Endothelial cell of umbilical vein (primary cell): ENCODE results near the gene DSCAML1. TPM values are rescaled to one million over a fixed set of nuclear protein-coding genes. Genes with fewer than 3 reads are reported as not detected.

Experiments used
- BruUV-seq: library from RNA; stranded (reverse); fragments of 400-500 nt; replicated peaks from 2 replicates; lab custom pipeline; 2021; lab: Mats Ljungman, UMichigan
- CTCF ChIA-PET: fragments of 300-600, 350-600 bp; sonication (Branson Sonifier 250); formaldehyde crosslinking; loops from one replicate; lab custom pipeline; 2021; ENCODE audit warnings: antibody characterized with exemption, inconsistent platforms; lab: Charles Lee
- POLR2A ChIA-PET: fragments of 300-600, 350-600 bp; sonication (Branson Sonifier 250); formaldehyde crosslinking; loops from one replicate; lab custom pipeline; 2021; ENCODE audit warnings: antibody characterized with exemption, inconsistent platforms; lab: Charles Lee
- DNase-seq: peaks from one replicate; pipeline ENCODE4 v3.0.0-alpha.2; 2011; ENCODE audit warnings: low read depth, low spot score
- FAIRE-seq: peaks from 2 replicates; lab custom pipeline; 2011; peaks lifted over from hg19 to GRCh38; lab: Jason Lieb, UNC
- H2AFZ ChIP-seq: 2 replicates; pipeline ENCODE4 v1.6.0; 2012; ENCODE audit warnings: low read depth, low read length, control low read depth, inconsistent platforms
- H3K27ac ChIP-seq: 2 replicates; pipeline ENCODE4 v1.5.1; 2011; ENCODE audit warnings: low read depth, mild to moderate bottlenecking, control low read depth, low read length, moderate library complexity; ENCODE audit not compliant: insufficient read depth
- H3K27me3 ChIP-seq, 2 experiments: 2 replicates each; pipeline versions ENCODE4 v1.6.0 to v1.6.1; 2011; ENCODE audit warnings: low read length in 2 of 2, mixed read lengths in 1 of 2; ENCODE audit not compliant: control insufficient read depth in 2 of 2, insufficient read depth in 2 of 2
- H3K36me3 ChIP-seq, 2 experiments: 2 replicates in 1 of 2; 3 replicates in 1 of 2; pipeline ENCODE4 v1.5.1; 2011; ENCODE audit warnings: low read length in 2 of 2, mild to moderate bottlenecking in 1 of 2, moderate library complexity in 1 of 2; ENCODE audit not compliant: control insufficient read depth in 2 of 2, insufficient read depth in 2 of 2; ENCODE audit errors: extremely low read depth in 1 of 2
- H3K4me1 ChIP-seq: 3 replicates; pipeline ENCODE4 v1.5.1; 2011; ENCODE audit warnings: mild to moderate bottlenecking, low read length; ENCODE audit not compliant: control insufficient read depth, insufficient read depth; ENCODE audit errors: extremely low read depth
- H3K4me2 ChIP-seq: 2 replicates; pipeline ENCODE4 v1.6.1; 2011; ENCODE audit warnings: low read length, control low read depth, mixed read lengths; ENCODE audit not compliant: insufficient read depth
- H3K4me3 ChIP-seq, 3 experiments: fragments of 200-600 bp in 1 of 3; sonication (generic), shearing (Covaris generic) in 1 of 3; replicated peaks in 1 of 3; 2 replicates each; pipeline ENCODE4 v1.5.1; 2011 to 2016; ENCODE audit warnings: control low read depth in 3 of 3, low read length in 3 of 3, mild to moderate bottlenecking in 2 of 3, inconsistent platforms in 1 of 3, low read depth in 1 of 3, moderate library complexity in 1 of 3; ENCODE audit not compliant: insufficient read depth in 1 of 3
- H3K79me2 ChIP-seq: 2 replicates; pipeline ENCODE4 v1.6.0; 2012; ENCODE audit warnings: low read length, inconsistent platforms; ENCODE audit not compliant: control insufficient read depth, insufficient read depth
- H3K9ac ChIP-seq: replicated peaks from 2 replicates; pipeline ENCODE3; 2011; ENCODE audit warnings: low read length, control low read depth; ENCODE audit not compliant: insufficient read depth; ENCODE audit errors: extremely low read depth
- H3K9me1 ChIP-seq: replicated peaks from 3 replicates; pipeline ENCODE4 v1.6.0; 2011; ENCODE audit warnings: mild to moderate bottlenecking, low read length; ENCODE audit not compliant: control insufficient read depth, insufficient read depth; ENCODE audit errors: extremely low read depth
- H3K9me3 ChIP-seq: replicated peaks from 2 replicates; pipeline ENCODE4 v1.5.1; 2012; ENCODE audit warnings: low read length, inconsistent platforms; ENCODE audit not compliant: control insufficient read depth, insufficient read depth
- H4K20me1 ChIP-seq: replicated peaks from 2 replicates; pipeline ENCODE3; 2011; ENCODE audit warnings: mild to moderate bottlenecking, low read length; ENCODE audit not compliant: control insufficient read depth, insufficient read depth; ENCODE audit errors: extremely low read depth
- CTCF ChIP-seq, 2 donors: IDR thresholded peaks; 1 replicate in 1 of 2; 2 replicates in 1 of 2; pipeline ENCODE4 v1.5.1; 2011; ENCODE audit warnings: low read length in 2 of 2, mild to moderate bottlenecking in 2 of 2, moderate library complexity in 2 of 2, control low read depth in 1 of 2, inconsistent platforms in 1 of 2, low read depth in 1 of 2; ENCODE audit not compliant: insufficient read depth in 1 of 2; ENCODE audit errors: extremely low read depth in 1 of 2
- EZH2 ChIP-seq: IDR thresholded peaks from 2 replicates; pipeline ENCODE4 v1.6.1; 2012; ENCODE audit warnings: borderline replicate concordance, low read depth, mild to moderate bottlenecking, moderate library complexity, low read length, inconsistent platforms; ENCODE audit not compliant: severe bottlenecking
- FOS ChIP-seq: IDR thresholded peaks from 2 replicates; pipeline ENCODE4 v1.6.1; 2011; ENCODE audit warnings: mild to moderate bottlenecking, low read length, moderate library complexity, borderline replicate concordance; ENCODE audit not compliant: insufficient read depth
- GATA2 ChIP-seq: IDR thresholded peaks from 2 replicates; pipeline ENCODE4 v1.7.0; 2011; ENCODE audit warnings: low read depth, mild to moderate bottlenecking, moderate library complexity, mixed read lengths, low read length; ENCODE audit not compliant: insufficient read length, insufficient read depth
- JUN ChIP-seq: IDR thresholded peaks from 2 replicates; pipeline ENCODE4 v1.6.1; 2011; ENCODE audit warnings: borderline replicate concordance, low read depth; ENCODE audit not compliant: insufficient read length, insufficient read depth
- MAX ChIP-seq: IDR thresholded peaks from 2 replicates; pipeline ENCODE4 v1.6.1; 2011; ENCODE audit not compliant: insufficient read depth, insufficient read length
- MYC ChIP-seq: IDR thresholded peaks from one replicate; pipeline ENCODE4 v1.6.1; 2011; ENCODE audit warnings: mild to moderate bottlenecking, low read depth, low read length
- POLR2A ChIP-seq: IDR thresholded peaks from 2 replicates; pipeline ENCODE4 v1.6.1; 2012; ENCODE audit warnings: low read depth, mild to moderate bottlenecking, control low read depth, low read length
- POLR2AphosphoS5 ChIP-seq: IDR thresholded peaks from 2 replicates; pipeline ENCODE4 v1.6.1; 2012; ENCODE audit warnings: low read depth, mild to moderate bottlenecking, control low read depth, low read length, moderate library complexity; ENCODE audit not compliant: insufficient read depth
- dilution Hi-C: fragments of 300-500 bp; cut with MboI; formaldehyde crosslinking; loops from one replicate; pipeline ENCODE4 v1.15.0; 2019; ENCODE audit warnings: low sequenced_read_pairs; ENCODE audit not compliant: extremely low pct_ligation_motif_present
- intact Hi-C: fragments of 100-400 bp; cut with micrococcal nuclease; formaldehyde crosslinking; loops from one replicate; pipeline ENCODE4 v1.10.0; 2022
- polyA plus RNA-seq, 4 experiments: library from polyadenylated mRNA; depleted of rRNA in 3 of 4; stranded (reverse) in 3 of 4; unstranded in 1 of 4; fragments of >200 nt; gene quantifications; 2 replicates each; pipeline versions ENCODE4 v1.2.1 to v1.2.3, GENCODE V29; 2011 to 2012; ENCODE audit warnings: missing spikeins in 1 of 4
- total RNA-seq: library from RNA; stranded (reverse); gene quantifications from 2 replicates; pipeline ENCODE4 v1.2.3, GENCODE V29; 2021

Gene DSCAML1
- total and polyA plus RNA-seq, 2 donors (not counting 3 experiments of a cell fraction or from before 2014, with no cell fraction given) = not detected

GRCh38 chr11:117479372-117479771 is 317.6 kb downstream of the DSCAML1 start:
- no peaks in the 10 kb centered on the region for H4K20me1 ChIP-seq
- H3K4me1 ChIP-seq = no peaks in the 10 kb centered on the region
- no peaks in the 10 kb centered on the region for H3K9me3 ChIP-seq
- no TSS peak for BruUV-seq
- H3K36me3 ChIP-seq = no peaks in the 10 kb centered on the region
- dilution Hi-C loops = no loop called here
- POLR2A ChIA-PET = no interaction called here
- no peak overlapping the region for H3K4me3 ChIP-seq
- CTCF ChIA-PET = interaction anchor here (1.5 kb wide), 1 partner anchor 11 kb away, joined by 3 read pairs; no protein-coding TSS in a partner anchor
- H3K9me1 ChIP-seq = no peaks in the 10 kb centered on the region
- no peak for DNase-seq
- H3K4me2 ChIP-seq = no peak overlapping the region
- H3K27ac ChIP-seq = no peak overlapping the region
- H2AFZ ChIP-seq = no peak overlapping the region
- H3K9ac ChIP-seq = no peak overlapping the region
- no peak for TF ChIP-seq MYC
- TF ChIP-seq POLR2A = no peak
- TF ChIP-seq GATA2 = no peak
- TF ChIP-seq FOS = no peak
- TF ChIP-seq EZH2 = no peak
- no peak for TF ChIP-seq CTCF (IDR thresholded peaks at IDR 0.05; ENCODE audit: extremely low read depth in 1 of 2, insufficient read depth in 1 of 2, low read depth in 1 of 2, low read length in 2 of 2)
- FAIRE-seq = no peak
- no peaks in the 10 kb centered on the region for H3K79me2 ChIP-seq
- H3K27me3 ChIP-seq = peaks cover 0 to 2% of the 10 kb centered on the region in 2 experiments
- intact Hi-C loops = no loop called here

DNA sequence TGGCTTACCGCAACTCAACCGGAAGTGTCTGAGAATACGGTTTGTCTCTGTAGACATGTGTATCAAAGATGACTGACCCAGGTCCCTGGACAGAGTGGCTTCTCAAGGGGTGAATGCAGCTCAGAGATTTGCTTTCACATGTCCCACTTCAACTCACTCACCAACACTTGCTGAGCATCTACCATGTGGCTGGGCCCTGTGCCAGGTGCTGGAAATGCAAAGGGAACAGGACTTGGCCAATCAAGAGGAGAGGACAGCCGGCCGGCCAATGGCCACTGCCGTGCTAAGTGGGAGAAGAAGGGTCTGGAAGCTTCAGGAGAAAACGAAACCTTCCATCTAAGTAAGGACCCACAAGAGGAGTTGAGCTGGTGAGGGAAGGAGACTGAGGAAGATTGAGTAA is 318.1 kb downstream of the DSCAML1 start:
- dilution Hi-C loops (no loop called here), intact Hi-C loops (no loop called here)
- Histone ChIP-seq H3K4me2 (no peak overlapping the region), H3K4me1 (no peaks in the 10 kb centered on the region), H3K36me3 (no peaks in the 10 kb centered on the region), H3K9ac (no peak overlapping the region), H3K79me2 (no peaks in the 10 kb centered on the region), H3K4me3 (no peak overlapping the region), H3K9me1 (no peaks in the 10 kb centered on the region), H4K20me1 (no peaks in the 10 kb centered on the region), H3K27ac (no peak overlapping the region), H3K27me3 (no peaks in the 10 kb centered on the region), H2AFZ (no peak overlapping the region), H3K9me3 (no peaks in the 10 kb centered on the region)
- DNase-seq (no peak), FAIRE-seq (no peak)
- BruUV-seq = no TSS peak
- ChIA-PET CTCF (interaction anchor here (1.5 kb wide), 1 partner anchor 11 kb away, joined by 3 read pairs; no protein-coding TSS in a partner anchor), POLR2A (no interaction called here)
- TF ChIP-seq MYC = no peak
- no peak for TF ChIP-seq EZH2
- no peak for TF ChIP-seq FOS
- TF ChIP-seq MAX = no peak
- TF ChIP-seq POLR2AphosphoS5 = no peak
- no peak for TF ChIP-seq CTCF (IDR thresholded peaks at IDR 0.05; ENCODE audit: extremely low read depth in 1 of 2, insufficient read depth in 1 of 2, low read depth in 1 of 2, low read length in 2 of 2)
- TF ChIP-seq JUN = no peak
- no peak for TF ChIP-seq POLR2A
- no peak for TF ChIP-seq GATA2
